Ishikawa (cell line): ENCODE results near the gene PTK6.

ENCODE experiments used
- CREB1 ChIP-seq: IDR thresholded peaks from 2 replicates; pipeline ENCODE4 v1.6.1; 2012; ENCODE audit warnings: low read depth
- EGR1 ChIP-seq: IDR thresholded peaks from 2 replicates; pipeline ENCODE4 v1.6.1; 2012
- EP300 ChIP-seq: IDR thresholded peaks from 2 replicates; pipeline ENCODE4 v1.6.1; 2012; ENCODE audit warnings: borderline replicate concordance
- FOXM1 ChIP-seq: IDR thresholded peaks from 2 replicates; pipeline ENCODE4 v1.6.1; 2012; ENCODE audit warnings: low read depth, borderline replicate concordance
- MAX ChIP-seq: IDR thresholded peaks from 2 replicates; pipeline ENCODE4 v1.6.1; 2012
- NFIC ChIP-seq: IDR thresholded peaks from 2 replicates; pipeline ENCODE4 v1.6.1; 2012
- REST ChIP-seq: IDR thresholded peaks from 2 replicates; pipeline ENCODE4 v1.6.1; 2012; ENCODE audit warnings: low read depth, mild to moderate bottlenecking
- TAF1 ChIP-seq: IDR thresholded peaks from 2 replicates; pipeline ENCODE4 v1.6.1; 2012; ENCODE audit warnings: low read depth, mild to moderate bottlenecking
- TCF12 ChIP-seq: IDR thresholded peaks from 2 replicates; pipeline ENCODE4 v1.6.1; 2012; ENCODE audit warnings: low read depth
- TEAD4 ChIP-seq: IDR thresholded peaks from 2 replicates; pipeline ENCODE4 v1.6.1; 2012
- YY1 ChIP-seq: IDR thresholded peaks from 2 replicates; pipeline ENCODE4 v1.6.1; 2012; ENCODE audit warnings: low read depth

- TF ChIP-seq REST (no peak), CREB1 (no peak), TEAD4 (no peak), TAF1 (no peak), EP300 (no peak), MAX (no peak), FOXM1 (no peak), EGR1 (no peak), YY1 (no peak), NFIC (no peak), TCF12 (no peak)
Measured at GRCh38 chr20:63561624-63562396, 24.6 kb upstream of the PTK6 start.
